ENCODE measurements around the gene NKD1.

Gene NKD1

DNA sequence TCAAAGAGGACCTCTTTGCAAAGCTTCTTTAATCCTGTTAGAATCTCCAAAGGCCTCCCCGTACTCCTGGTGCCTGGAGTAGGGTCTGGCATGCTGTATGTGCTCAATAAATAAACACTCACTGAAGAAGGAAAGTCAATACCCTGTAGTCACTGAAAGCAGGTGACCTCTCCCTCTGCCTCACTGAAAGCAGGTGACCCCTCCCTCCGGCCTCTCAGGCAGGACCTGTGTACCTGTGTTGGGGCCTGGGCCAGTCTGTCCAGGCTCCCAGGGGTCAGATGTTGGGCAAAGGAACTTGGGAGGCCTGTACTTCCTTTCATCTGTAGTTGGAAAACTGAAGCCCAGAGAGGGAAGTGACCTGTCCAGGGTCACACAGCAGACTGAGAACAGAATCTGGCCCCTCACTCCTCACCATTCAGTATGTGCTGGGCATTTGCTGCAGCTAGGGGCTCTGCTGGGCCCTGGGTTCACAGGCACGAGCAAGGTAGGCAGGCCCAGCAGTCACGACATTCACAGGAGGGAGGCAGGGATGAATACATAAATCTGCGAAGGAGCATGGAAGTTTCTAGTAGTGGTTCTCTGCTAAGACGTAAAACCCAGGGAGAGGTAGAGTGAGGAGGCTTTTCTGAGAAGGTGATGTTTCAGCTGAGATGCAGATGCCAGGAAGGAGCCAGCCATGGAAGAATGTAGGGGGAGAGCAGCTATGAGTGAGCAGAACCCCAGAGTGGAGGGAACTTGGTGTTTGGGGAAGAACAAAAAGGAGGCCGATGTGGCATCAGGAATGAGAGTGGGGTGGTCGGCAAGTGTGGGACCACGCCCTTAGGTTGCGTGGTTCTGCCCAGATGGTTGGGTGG is 64.0 kb downstream of the NKD1 start:
- no peak for DNase-seq (ENCODE audit: low read depth in 1 of 2, low spot score in 1 of 2)

DNA sequence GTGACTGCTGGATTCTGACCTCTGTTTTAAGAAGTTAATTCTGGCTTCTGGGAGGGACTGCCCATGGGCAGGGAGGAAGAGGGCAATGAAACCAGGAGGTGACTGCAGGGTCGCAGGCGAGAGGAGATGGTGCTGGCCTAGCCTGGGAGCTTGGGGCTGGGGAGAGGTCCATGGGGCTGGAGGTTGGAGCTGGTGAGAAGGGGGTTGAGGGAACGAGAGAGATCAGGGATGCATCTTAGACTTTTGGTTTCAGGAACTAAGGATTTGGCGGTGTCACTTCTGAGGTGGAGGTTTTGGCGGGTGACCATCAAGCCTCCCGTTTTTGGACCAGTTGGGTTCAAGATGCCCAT is 64.6 kb downstream of the NKD1 start:
- DNase-seq (ENCODE audit: low read depth in 1 of 2, low spot score in 1 of 2): no peak

DNA sequence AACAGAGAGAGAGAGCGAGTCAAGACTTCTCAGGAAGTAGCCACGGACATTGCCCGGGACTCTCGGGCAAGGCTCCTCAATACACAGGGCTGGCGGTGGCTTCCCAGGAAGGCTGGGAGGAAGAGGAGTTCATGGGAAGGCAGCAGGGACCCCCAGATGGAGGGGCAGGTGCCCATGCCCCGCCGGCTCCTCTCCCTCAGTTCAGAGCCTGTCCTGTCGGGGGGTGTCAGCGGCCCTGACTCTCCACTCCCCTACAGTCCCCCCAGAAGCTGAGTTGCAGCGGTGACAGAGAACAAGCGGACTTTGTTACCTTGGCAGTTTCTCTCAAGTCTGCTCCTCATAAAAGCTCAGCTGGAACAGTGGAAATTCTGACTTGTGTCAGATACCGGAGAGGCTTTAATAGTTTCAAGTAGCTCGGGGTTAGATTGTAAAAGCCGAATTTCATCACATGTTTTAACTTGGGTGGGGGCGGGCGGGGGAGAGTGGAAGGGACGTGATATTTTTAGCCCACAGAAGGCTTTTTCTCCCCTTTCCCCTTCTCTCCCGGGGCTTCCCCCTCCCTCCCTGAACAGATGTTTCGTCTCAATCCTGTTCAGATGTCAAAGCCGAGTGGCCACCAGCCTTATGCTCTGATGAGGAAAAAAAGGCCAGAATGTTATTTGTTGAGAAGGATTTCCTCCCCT is 65.2 kb downstream of the NKD1 start:
- no peak for DNase-seq (ENCODE audit: low read depth in 1 of 2, low spot score in 1 of 2)

DNA sequence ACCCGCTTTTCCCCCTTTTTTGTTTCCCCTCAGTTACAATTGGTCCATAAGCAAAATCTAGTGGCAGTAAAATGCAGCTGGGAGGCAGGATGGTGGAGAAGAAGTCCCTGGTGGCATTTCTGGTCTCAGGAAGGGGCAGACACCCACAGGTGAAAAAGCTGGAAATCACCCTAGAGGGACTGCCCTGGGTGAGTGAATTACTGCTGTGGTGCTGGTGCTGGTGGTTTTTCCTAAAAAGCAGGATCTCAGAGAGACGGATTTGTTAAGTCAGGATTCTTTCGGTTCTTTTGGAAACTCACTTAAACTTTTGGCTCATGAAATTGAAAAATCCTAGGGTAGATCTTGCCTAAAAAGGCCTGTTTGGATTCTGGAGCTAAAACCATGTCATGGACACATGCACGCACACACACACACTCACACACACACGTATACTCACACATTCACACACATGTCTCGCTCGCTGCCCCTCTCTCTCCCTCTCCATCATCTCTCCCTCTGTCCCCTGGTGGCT is 65.8 kb downstream of the NKD1 start:
- no peak for DNase-seq (ENCODE audit: low read depth in 1 of 2, low spot score in 1 of 2)

DNA sequence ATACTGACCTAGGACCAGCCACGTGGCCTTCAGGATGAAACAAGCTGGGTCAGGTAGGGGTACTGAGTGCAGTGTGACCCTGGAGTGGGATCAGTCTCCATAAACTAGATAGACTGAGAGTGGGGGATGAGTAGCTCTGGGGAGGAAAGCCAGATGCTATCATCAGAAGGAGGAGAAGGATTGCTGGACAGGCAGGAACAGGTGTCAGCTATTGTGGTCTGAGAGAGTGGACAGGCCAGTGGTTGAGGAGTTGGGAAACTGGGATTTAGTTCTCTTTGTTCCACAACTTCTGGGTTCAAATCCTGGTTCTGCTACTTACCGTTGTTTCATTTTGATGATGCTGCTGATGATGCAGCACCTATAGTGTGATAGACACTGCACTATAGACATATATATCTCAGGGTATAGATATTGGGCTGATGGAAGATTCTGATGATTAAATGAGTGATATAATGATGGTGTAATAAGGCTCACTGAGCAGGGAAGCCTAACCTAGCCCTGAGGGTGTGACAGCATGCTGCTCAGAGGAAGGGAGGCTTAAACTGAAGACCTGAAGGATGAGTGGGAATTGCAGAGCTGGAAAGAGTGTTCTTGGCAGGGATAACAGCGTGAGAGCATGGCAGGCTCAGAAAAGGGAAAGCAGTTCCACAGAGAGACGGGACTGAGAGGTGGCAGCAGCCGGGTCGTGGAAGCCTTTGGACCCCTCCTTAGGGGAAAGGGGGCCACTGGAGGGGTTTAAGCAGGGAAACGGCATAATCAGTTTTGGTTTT is 66.9 kb downstream of the NKD1 start:
- no peak for DNase-seq (ENCODE audit: low read depth in 1 of 2, low spot score in 1 of 2)

DNA sequence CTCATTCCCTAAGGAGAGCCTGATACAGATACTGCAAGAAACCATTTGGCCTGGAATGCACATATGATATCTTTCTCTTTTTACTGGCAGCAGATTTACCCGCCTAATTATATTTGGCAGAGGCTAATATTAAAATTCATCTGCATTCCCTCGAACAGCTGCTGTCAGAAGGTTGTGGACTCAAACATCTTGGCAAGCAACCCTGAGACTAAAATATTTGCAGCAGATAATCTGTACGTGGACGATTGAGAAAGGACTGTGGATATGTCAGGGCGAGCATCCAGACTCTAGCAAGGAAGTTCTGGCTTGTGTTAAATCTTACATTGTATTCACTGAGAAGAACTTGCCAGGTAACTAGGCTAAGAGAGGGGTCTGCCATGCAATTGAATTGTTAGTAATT is 67.7 kb downstream of the NKD1 start:
- no peak for DNase-seq (ENCODE audit: low read depth in 1 of 2, low spot score in 1 of 2)

DNA sequence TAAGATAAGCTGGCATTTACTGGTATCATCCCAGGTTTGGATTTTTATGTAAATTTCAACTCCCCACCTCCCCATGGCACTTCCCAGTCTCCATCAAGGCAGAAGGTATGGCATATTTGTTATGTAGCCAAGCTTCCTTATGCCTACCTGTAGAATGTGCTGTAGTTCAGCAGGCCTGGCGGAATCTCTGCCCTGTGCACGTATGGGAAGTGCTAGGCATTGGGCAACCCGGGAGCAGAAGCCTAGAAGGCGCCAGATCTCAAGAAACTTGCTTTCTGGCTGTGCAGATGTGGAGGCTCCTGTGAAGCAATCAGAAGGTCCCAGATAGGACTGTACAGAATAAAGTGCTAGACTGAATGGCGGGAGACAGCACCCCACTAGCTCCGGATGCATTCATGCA is 68.2 kb downstream of the NKD1 start:
- no peak for DNase-seq (ENCODE audit: low read depth in 1 of 2, low spot score in 1 of 2)

DNA sequence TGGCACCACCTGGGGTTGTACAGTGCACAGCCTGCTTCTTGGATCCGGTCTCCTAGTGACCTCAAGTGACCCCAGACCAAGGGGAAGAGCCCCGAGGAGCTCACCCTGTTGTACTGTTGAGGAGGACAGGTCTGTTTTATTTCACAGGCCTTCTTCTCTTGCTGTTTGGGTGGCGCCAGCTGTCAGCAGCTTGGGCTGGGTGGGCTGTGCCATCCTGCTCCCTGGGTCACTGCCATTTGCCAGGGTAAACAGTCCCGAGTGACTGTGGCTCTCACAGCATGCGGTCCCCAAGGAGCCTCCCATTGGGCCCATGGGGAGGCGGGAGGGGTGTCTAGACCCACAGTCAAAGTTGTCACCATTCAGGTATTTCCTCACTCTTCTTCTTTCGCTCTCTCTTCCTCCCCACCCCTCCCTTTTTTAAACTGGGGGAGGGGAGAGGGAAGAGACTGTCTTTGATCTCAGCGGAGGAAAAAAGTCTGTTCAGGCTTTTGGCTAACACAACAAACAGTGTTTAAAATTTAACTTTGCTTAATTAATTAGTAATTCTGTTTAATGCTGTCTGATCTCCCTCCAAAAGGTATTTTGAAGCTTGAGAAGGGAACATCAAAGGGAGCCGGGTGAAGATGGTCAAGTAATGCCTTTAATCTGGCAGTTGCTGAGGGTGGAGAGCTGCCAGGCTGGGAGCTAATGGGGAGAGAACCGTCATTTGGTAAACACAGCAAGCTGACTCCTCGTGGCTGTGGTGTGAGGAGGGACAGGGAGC is 68.9 kb downstream of the NKD1 start:
- DNase-seq (ENCODE audit: low read depth in 1 of 2, low spot score in 1 of 2): no peak

DNA sequence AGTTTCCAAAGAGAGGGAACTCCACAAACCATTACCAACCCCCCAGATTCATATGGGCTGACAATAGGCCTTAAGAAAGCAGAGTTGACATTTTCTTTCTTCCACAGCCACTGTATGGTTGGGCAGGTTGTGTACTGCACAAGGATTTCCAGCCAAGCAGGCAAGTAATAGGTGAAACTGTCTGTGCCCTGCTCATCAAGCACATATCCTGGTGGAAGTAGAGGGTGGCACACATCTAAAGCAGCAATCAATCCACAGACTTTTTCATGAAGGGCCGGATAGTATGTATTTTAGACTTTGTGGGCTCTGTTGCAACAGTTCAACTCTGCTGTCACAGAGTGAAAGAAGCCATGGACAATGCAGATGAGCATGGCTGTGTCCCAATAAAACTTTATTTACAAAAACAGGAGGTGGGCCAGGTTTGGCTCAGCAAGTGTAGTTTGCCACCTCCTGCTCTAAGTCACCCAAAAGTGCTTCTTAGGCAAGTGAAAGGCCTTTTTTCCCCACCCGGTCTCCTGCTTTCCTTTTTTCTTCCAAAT is 69.5 kb downstream of the NKD1 start:
- no peak for DNase-seq (ENCODE audit: low read depth in 1 of 2, low spot score in 1 of 2)

DNA sequence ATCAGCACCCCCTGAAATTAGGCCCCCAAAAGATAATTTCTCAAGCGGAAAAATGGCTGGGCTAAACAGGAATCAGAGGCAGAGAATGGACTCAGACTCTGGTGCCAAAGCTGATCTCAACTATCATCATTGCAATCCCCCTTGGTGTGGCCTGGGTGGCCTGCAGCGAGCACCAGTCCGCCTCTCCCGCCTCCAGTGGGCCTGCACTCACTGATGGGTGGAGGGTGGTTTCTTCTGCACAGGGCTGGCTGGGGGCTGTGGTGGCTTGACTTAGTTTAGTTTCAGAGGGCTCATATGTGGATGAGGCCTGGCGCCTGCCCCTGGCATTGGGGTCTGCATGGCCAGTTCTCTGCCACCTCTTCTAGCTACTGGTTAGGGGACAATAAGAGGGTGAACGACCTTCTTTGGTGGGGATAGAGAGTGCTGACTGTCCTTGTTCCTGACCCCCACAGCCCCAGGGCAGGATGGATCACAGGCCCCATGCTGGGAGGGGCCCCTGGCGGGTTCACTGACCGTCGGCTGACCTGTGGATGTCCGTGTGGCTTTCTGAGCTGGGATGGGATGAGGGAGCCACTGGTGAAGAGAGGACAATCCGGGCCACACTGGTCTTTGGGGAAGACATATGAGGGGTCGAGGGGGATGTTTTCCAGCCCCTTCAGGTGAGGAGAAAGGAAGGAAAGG is 70.2 kb downstream of the NKD1 start:
- no peak for DNase-seq (ENCODE audit: low read depth in 1 of 2, low spot score in 1 of 2)

DNA sequence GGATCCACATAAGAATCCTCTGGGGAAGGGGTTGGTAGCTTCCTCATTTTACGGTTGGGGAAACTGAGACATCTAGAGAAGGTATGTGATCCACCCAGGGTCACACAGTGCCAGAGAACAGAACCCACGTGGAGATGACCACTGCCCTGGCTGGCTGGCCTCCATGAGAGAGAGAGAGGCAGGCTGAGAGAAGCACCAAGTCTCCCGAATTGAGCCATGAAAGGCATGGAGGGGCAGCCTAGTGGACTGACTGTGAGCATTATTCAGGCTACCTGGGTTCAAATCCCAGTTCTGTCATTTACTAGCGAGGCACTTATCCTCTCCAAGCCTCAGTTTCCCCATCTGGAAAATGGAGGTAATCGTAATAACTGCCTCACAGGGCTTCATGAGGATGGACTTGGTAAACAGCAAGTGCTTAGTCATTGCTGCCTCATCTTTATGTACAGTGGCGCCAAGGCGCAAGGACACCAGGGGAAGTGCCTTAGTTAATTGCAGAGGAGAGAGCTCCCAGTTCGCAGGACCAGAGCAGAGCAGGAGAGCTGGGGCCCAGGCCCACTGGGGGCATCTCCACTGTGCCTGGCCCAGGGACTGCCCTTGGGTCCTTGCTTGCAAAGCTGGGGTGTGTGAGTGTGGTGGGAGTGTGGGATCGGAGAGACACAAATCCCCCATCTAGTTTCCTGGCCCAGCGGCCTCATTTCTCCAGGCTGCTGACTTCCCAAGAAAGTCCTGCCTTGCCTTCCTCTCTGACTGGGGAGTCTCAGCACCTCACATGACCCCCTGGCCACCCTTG is 71.7 kb downstream of the NKD1 start:
- no peak for DNase-seq (ENCODE audit: low read depth in 1 of 2, low spot score in 1 of 2)

DNA sequence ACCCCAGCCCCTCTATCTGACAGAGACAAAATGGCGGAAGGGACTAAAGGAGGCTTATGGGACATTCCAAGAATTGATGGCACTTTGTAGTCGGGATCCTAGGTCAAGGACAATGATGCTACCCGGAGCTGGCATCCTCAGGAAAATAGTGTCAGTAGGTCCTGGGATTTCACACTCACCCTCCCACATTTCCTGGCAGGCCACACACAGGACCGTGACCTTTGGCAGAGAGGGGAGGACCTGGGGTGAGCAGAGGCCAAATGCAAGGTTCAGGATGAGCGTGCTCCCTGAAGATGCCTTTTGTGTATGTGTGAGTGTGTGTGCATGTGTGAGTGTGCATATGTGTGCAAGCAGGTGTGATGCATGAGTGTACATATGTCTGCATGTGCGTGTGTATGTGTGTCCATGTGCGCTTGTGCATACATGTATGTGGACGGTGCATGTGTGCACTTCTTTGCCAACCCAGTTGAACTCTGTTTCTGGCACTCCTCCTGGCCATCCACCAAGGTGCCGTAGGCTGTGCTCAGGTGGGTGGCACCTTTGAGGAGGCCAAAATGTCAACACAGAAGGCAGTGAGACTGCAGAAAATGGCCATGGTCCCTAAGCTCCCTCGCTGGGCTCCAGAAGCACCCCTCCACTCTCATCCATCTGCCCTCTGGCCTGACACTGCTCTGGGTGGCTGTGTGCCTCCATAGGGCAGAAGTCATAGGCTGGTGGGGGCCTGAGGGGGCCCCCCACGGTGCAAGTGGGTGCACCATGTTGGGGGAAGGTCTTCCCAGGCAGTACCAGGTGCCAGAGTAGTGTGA is 72.7 kb downstream of the NKD1 start:
- no peak for DNase-seq (ENCODE audit: low read depth in 1 of 2, low spot score in 1 of 2)

DNA sequence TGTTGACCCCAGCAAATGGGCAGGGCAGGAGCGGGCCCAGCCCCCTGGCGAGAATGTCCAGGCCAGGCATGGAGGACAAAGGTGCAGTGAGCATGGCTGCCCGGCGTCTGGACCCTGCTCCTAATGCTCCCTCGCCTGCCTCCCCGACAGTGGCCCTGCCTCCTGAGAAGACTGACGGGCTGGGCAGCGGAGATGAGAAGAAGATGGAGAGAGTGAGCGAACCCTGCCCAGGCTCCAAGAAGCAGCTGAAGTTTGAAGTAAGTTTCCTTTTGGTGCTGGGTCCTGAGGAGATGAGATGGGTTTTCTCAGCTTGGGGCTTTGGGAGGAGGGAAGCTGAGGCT is 73.2 kb downstream of the NKD1 start:
- no peak for DNase-seq (ENCODE audit: low read depth in 1 of 2, low spot score in 1 of 2)

DNA sequence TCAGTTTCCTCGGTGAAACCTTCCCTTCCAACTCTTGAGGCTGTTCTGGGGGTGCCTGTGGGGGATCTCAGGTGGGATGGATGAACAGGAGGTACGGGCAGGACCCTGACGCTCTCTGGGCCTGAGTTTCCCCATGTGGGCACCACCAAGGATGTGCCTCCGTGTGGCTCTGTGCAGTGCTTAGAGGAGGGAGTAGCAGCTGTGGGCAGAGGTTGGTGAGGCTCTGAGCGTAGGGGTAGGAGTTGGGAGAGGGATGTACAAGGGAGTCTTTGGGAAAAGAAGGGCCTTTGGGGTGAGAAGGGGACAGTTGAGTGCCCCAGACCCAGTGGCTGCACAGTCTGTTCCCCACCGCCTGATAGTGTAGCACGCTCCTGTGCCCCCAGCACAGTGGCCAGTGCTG is 73.8 kb downstream of the NKD1 start:
- no peak for DNase-seq (ENCODE audit: low read depth in 1 of 2, low spot score in 1 of 2)

DNA sequence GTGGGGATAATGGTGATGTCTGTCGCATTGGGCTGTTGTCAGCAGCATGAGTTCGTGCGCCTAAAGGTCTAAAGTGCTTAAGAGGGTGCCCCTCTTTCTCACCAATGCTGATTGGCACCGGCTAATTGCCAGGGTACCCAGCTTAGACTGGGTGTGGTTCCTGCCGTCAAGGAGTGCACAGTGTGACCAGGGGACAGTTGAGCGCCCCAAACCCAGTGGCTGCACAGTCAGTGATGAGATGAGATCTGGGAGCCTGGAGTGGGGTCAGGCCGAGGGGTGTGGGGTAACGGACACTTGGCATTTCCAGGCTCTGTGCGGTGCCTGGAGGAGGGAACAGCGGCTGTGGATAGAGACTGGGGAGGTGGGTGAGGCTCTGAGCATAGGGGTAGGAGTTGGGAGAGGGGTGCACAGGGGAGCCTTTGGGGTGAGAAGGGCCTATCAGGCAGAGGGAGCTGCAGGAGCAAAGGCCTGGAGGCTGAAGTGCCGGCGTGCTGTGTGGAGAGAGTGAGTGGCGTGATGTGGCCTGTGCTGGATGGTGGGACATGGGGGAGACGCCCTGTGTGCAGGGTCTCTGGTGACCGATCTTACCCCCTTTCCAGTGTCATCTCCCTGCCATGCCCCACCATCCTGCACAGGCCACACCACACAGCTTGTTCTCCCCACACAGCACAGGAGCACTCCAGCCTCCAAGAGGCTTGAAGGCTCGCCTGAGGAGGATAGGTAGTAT is 74.6 kb downstream of the NKD1 start:
- no peak for DNase-seq (ENCODE audit: low read depth in 1 of 2, low spot score in 1 of 2)

DNA sequence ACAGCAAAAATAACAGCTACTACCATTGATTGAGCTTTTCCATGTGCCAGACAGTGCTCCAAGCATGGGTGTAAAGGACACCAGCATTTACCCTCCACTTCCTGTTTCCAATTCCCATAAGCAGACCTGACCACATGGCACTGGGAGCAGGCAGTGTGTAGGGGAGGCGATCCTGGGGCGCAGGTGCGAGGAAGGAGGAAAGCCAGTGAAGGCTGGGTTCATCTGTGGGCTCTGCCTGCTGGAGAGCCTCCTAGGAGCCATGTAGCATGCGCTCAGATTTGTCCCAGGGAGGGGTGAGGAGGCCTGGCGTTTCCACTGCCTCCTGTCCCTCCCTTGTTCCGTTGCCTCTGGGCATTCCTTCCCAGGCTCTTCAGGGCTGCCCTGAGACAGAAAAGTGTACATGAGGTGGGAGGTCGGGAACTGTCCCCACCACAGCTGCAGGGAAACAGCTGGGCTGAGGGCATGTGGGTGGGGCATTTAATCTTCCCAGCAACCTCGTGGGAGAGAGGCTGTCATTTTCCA is 76.3 kb downstream of the NKD1 start:
- no peak for DNase-seq (ENCODE audit: low read depth in 1 of 2, low spot score in 1 of 2)

DNA sequence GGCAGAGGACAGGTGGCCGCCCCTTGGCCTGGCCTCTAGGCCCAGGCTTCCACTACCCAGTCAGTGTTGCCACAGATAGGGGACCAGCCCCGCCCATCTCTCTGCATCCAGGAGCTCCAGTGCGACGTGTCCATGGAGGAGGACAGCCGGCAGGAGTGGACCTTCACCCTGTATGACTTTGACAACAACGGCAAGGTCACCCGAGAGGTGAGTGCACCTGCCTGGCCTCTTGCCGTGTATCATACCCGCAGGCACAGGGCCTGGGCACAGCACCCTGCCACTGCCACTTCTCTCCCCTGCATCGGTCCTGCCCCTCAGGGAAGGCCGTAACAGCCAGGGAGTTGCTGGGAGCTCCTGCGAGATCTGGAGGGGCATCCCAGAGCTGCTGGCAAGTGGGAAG is 77.2 kb downstream of the NKD1 start:
- no peak for DNase-seq (ENCODE audit: low read depth in 1 of 2, low spot score in 1 of 2)

DNA sequence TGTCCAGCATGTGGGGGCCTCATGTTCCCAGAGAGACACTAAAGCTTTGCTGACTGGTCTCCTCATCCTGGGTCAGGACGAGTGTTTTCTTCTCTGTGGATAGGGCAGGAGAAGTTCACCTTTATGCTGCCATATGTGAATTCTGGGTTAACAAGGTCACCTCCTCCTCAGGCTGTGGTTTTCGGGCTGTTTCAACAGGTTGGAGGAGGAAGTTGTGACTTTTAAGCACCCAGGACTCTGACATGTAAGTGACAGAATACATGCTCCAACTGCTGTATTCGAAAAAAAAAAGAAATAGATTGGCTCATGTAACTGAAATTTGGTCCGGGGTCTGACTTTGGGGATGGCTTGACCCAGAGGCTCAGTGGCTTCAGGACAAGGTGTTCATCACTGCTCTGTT is 78.7 kb downstream of the NKD1 start:
- no peak for DNase-seq (ENCODE audit: low read depth in 1 of 2, low spot score in 1 of 2)

Data from stimulated activated CD4-positive, alpha-beta T cell treated with anti-CD3 and anti-CD28 coated beads, Interleukin-15, amount 100 ng/mL, for 1 hour (primary cell).